Hematopoietic multipotent progenitor cell treated with erythropoietin and hydrocortisone succinate and interleukin-3 and kit ligand, for 15 days (in vitro differentiated cells): ENCODE data around the gene RCAN1.
A peak's percentile ranks its signal among the peaks of the same experiment; 100 is the strongest.
"Not testable (repeated sequence)": the region's sequence is repeated elsewhere in the genome, so short reads cannot be mapped to it uniquely, and the experiment has no call there.

Source experiments
- DNase-seq: peaks from one replicate; pipeline ENCODE4 v3.0.0-alpha.2; 2015; ENCODE audit warnings: low spot score

Gene RCAN1

GRCh38 chr21:34621434-34622350, 6.8 kb upstream of the RCAN1 start:
- no peak for DNase-seq

- no peak for DNase-seq
Measured at GRCh38 chr21:34619841-34620665, 5.1 kb upstream of the RCAN1 start.

- DNase-seq: no peak
Measured at GRCh38 chr21:34618941-34619340, 4.0 kb upstream of the RCAN1 start.

GRCh38 chr21:34617753-34618339, 2.9 kb upstream of the RCAN1 start:
- DNase-seq: no peak

- DNase-seq: no peak
Measured at GRCh38 chr21:34615487-34615814, 538 bp upstream of the RCAN1 start.

GRCh38 chr21:34613679-34614627, 960 bp downstream of the RCAN1 start:
- no peak for DNase-seq

- DNase-seq: no peak
Measured at GRCh38 chr21:34612557-34612956, 2.4 kb downstream of the RCAN1 start.

GRCh38 chr21:34612056-34612455, 2.9 kb downstream of the RCAN1 start:
- no peak for DNase-seq

GRCh38 chr21:34611528-34611927, 3.4 kb downstream of the RCAN1 start:
- DNase-seq: no peak

GRCh38 chr21:34609933-34610549, 4.9 kb downstream of the RCAN1 start:
- no peak for DNase-seq

GRCh38 chr21:34609244-34609932, 5.5 kb downstream of the RCAN1 start:
- no peak for DNase-seq

- DNase-seq: not testable (repeated sequence)
Measured at GRCh38 chr21:34607376-34607775, 7.5 kb downstream of the RCAN1 start.

GRCh38 chr21:34606621-34607020, 8.3 kb downstream of the RCAN1 start:
- no peak for DNase-seq

- DNase-seq: no peak
Measured at GRCh38 chr21:34606051-34606450, 8.9 kb downstream of the RCAN1 start.

- DNase-seq: not testable (repeated sequence)
Measured at GRCh38 chr21:34604956-34605355, 10.0 kb downstream of the RCAN1 start.

GRCh38 chr21:34604556-34604955, 10.4 kb downstream of the RCAN1 start:
- no peak for DNase-seq

GRCh38 chr21:34603710-34604057, 11.2 kb downstream of the RCAN1 start:
- no peak for DNase-seq

- DNase-seq: peak; percentile 42
Measured at GRCh38 chr21:34603002-34603709, 11.8 kb downstream of the RCAN1 start.

- no peak for DNase-seq
Measured at GRCh38 chr21:34602061-34602460, 12.9 kb downstream of the RCAN1 start.

GRCh38 chr21:34599534-34600101, 15.3 kb downstream of the RCAN1 start:
- DNase-seq: no peak
